GM19023 (cell line): Measurements from ENCODE around the gene ASIC1.

Experiments used
- ATAC-seq: cut with Tn5 transposase; IDR thresholded peaks from one replicate; pipeline ENCODE4 v1.9.1; 2021; ENCODE audit warnings: mild to moderate bottlenecking, moderate library complexity; ENCODE audit not compliant: unreplicated experiment

The ASIC1 gene

DNA sequence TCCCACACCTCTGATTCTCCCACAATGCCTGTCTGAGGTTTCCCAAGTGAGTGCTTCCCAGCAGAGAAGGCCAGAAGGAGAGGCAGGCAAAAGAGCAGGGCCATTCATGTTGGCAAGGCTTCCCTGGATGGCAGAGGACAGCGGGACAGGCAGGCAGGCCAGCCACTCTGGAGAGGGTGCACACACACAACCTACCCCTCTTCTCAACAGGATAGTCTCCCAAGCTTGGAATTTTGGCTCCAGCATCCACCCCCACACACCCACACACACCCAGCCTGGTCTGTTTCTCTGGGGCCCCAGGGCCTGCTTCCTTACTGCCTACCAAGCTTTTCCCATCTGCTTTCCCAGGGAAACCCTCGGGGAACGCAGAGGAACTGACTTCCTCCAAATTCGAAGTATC, 16.7 kb upstream of the ASIC1 start:
- ATAC-seq, result no peak

DNA sequence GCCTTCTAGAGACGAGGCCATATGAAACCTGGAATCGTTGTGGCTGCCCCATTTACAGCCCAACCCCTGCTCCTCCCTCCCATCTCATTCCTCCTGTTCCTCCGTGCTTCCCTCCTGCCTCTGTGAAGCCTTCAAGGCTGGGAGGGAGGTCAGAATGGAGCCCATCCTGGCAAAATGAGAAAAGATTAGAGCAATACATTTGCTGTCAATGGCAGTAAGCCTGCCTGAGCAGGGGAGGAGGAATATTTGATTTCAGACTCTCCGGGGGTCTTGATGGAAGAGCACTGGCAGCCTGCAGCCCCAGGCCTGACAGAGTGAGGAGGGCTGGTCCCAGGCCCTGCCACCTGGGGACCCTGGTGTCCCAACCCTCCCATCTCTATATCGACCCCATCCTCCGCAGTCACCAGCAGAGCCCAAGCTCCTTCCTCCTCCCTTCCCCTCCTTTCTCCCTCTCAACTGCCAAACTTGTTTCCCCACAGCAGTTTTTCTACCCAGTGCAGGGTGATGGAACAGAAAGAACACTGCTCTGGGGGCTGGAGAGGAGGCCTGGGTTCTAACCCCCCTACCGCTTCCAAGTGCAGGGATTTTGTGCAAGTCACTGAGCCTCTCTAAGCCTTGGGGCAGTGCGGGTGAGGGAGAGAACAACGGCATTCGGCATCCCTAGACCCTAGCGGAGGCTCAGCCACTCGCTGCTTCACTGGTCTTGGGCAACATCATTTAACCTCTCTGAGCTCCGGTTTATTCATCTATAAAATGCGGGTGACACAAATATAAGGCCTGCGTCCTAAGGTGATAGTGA, 16.1 kb upstream of the ASIC1 start:
- ATAC-seq, result no peak

DNA sequence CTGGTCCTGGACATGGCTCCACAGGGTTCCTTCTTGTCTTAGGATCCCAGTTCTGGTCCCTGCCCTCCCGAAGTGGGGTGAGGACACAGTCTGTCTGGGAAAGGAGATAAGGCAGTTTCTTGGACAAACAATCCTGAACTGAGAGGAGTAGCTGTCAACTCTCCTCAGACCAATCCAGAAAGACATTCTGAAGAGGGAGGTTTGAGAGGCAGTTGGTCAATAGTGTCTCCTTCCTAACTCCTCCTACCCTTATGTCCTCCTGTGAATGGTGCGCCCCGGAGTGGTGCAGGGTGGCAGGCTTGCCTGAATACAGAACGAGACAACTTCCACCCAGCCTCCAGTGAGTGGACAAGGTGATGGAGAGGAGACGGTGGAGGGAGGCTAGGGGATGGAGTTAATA, 15.4 kb upstream of the ASIC1 start:
- no peak for ATAC-seq

DNA sequence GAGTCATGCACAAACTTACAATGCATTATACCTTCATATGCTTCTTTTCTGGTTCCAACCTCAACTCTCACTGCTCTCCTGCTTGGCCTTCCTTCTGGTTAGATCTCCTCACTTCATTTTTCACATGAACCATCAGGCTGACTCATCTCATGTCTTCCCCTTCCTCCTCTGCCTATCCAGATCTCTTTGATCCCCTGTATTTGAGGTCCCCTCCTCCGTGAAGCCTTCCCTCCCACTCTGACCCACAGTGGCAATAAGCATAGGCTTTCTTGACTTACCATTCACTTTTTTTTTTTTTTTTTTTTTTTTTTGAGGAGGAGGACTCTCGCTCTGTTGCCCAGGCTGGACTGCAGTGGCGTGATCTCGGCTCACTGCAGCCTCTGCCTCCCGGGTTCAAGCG, 14.7 kb upstream of the ASIC1 start:
- no peak for ATAC-seq

DNA sequence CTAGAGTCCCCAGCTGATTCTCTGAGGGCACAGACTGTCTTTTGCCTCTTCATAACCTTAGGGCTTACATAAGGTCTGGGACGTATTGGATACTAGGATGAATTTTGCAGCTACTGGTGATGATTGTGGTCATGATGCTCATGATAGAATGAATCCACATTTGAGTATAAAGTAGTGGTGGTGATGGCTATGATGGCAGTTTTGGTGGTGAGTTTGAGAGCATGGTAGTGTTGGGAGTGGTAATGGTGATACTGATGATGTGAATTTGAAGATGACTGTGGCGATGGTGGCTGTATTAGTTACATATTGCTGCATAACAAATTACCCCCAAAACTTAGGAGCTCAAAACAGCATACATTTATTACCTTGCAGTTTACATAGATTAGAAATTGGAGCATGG, 14.1 kb upstream of the ASIC1 start:
- no peak for ATAC-seq

DNA sequence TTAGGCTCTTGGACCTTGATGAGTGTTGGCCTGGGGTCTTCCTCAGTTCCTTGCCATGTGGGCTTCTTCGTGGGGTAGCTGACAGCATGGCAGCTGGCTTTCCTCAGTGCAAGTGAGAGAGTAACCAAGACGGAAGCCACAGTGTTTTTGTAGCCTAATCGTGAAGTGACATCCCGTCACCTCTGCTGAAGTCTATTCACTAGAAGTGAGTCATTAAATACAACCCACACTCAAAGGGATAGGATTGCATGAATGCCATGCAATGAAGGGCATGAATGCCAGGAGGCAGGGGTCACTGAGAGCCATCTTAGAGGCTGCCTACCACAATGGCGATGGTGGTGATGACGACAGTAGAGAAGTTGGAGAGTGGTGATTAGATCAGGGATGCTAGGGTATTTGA, 13.5 kb upstream of the ASIC1 start:
- no peak for ATAC-seq

DNA sequence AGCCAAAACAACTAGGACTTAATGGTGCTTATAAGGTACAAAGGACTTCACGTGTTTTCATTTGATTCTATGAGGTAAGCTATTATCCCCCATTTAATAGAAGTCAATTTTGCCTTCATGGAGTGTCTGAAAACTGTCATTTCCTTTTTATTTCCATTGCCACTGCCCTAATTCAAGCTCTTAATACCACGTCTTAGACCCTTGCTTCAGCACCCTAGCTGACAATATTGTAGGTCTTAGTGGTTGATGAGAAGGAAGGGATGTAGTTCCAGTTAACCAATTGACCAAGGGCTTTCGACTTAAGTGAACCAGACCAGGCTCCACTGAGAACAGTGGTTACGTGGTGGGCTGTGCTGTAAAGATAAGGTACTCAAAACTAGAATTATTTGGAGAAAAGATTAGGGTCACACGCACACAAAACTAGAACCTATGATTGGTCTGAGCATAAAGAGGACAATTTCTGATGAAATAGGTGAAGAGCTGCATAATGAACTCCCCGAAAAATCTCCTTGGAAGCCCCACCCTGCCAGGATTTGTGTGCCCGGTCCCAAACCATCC, 9.6 kb upstream of the ASIC1 start:
- no peak for ATAC-seq

DNA sequence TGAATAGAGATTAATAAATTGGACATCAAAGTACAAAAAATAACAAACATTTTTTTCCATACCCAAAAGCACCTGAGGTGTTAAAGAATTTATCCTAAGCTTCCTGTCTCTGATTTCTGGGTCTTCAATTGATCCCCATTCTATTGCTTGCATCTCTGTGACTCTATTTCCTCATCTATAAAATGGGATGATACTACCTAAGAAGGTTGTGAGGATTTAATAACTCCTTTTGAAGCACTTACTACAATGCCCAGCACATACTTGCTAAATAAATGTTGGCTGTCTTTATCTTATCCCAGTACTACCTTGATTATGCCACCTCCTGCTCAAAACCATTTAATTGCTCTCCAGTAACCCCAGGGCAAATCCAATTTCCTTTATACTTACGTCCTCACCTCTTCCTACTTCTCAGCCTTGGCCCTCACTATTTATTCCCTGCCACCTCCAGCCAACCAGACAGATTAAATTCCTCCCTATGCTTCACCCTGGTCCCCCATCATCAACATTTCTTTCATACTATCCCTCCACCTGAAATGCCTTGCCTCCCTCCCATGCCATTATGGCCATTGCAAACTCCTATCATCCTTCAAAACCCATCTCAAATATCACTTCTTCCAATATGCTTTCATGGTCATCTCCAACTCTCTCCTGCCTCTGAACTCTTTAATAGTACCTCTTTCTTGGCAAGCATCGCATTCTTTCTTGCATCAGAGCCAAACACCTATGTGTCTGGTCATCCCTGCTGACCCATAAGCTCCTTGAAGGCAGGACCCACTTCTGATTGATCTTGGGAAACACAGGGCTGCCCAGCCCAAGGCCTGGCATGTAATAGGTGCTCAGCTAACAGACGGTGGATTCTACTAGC, 7.9 kb upstream of the ASIC1 start:
- no peak for ATAC-seq

DNA sequence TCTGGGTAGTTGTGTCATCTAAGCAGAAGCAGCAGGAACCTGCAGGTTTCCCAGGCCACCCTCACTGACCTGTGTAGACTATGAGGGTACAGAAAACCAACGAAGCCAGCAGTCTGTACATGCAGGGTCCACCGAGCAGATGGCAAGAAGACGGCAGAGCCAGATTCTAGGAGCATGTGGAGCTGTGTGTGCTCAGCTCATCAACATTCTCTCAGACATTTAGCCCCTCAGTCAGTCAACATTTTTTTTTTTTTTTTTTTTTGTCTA, 7.3 kb upstream of the ASIC1 start:
- no peak for ATAC-seq

DNA sequence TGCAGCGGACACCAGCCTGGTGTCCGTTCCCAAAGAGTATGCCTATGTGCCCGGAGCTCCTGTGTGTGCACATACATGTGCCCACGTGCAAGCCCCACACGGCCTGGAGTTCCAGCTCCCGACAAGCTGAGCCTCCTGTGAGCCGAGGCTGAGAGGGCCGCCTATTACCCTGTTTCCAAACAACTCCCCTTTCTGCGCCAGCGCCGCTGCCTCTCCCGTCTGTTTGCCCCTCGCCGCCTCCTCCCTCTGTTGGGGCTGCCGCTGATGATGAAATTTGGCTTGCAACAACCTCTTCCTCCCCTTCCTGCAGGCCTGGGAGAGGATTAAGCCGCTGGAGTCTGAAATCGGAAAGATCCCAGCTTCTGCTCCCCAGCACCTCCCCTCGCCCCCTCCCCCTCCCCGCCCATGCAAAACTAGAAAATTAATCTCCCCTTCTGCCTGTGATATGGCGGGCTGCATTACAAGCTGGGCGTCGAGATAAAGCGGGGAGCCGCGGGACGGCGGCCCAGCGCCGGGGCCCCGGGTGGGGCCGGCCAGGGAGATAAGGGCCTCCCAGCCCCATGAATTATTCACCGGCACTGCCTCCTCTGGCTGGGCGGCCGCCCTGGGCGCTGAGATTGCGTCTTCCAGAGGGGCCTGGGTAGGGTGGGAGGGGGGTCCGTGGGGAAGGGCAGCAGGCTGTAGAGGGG, 6.8 kb upstream of the ASIC1 start:
- no peak for ATAC-seq

DNA sequence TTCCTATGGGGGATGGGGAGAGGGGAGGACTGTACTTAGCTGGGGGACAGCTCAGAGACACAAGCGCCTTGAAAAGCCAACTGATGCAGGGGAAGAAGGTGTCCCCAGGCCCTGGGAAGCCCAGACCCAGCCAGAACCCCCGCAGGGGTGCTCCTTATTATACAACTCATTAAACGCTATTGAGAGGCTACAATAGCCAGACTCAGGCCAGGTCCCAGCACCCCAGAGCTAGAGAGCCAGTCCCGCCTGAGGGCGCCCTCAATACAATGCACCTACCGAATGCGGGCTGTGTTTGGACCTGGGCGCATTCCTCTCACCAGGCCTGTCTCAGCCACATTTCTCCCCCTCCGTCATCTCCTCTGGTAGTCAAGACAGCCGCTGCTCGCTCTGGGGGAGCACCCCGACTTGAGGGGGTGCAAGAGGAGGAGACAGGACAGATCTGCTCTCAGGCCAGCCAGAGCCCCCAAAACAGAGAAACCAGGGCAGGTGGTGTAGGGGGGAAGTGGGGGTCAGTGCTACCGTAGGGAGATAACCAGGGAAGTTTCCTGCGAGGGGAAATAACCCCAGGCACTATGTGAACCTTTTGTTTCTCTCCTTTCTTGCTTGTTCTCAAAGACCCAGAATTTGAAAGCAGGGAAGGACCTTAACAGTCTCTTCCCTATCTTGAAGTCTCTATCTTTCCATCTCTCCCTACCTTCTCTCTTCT, 6.1 kb upstream of the ASIC1 start:
- ATAC-seq, result no peak

DNA sequence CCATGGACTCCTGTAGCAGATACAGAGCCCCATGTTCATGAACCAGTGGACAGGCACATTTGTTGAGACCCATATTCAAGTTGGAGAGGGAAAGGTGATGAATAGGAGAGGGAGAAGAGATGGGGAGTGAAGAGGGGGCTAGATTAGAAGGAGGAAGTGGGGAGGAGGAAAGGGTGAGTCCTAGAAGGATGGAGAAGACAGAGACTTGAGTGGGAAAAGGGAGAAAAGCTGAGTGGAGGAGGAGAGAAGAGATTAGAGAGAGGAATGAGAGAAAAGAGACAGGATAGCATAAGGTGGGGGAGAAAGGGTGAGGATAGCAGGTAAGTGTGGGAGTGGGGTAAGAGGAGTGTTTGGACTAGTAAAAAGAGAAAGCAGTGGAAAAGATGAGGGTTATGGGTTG, 4.9 kb upstream of the ASIC1 start:
- ATAC-seq, result no peak

DNA sequence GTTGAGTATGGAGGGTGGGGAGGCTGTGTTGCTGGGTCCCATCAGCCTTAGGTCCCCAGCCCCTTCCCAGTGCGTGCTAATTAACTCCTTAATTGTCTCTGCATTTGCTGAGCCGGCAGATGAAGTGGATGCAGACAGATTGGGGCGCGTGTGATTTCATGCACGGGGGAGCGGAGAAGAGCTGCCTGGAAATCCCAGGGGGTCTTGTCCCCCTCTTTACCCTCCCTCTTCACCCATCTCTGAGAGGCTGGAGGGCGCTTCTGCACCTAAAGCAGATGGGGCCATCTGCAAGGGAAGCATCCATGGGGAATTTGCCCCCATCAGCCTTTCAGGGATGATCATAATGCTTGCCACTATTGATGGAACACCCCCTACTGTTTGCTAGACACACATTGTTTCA, 4.4 kb upstream of the ASIC1 start:
- no peak for ATAC-seq

DNA sequence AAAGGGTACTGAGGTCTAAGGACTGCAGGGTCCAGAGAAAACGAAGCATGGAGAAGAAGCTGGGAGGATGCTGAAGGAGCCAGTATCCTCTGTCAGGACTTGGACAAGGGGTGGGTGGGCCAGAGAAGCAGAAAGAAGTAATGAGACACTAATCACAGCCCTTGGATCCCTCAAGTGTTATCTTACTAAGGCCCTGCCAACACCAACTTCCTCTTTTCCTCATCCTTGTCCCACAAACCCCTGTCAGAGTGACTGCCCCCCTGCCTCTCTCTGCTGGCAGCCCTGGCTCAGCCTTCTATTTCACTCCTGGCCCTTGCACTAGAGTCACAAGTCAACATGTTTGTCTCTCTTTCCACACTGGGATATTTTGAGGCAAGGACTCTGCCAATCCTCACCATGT, 3.8 kb upstream of the ASIC1 start:
- no peak for ATAC-seq

DNA sequence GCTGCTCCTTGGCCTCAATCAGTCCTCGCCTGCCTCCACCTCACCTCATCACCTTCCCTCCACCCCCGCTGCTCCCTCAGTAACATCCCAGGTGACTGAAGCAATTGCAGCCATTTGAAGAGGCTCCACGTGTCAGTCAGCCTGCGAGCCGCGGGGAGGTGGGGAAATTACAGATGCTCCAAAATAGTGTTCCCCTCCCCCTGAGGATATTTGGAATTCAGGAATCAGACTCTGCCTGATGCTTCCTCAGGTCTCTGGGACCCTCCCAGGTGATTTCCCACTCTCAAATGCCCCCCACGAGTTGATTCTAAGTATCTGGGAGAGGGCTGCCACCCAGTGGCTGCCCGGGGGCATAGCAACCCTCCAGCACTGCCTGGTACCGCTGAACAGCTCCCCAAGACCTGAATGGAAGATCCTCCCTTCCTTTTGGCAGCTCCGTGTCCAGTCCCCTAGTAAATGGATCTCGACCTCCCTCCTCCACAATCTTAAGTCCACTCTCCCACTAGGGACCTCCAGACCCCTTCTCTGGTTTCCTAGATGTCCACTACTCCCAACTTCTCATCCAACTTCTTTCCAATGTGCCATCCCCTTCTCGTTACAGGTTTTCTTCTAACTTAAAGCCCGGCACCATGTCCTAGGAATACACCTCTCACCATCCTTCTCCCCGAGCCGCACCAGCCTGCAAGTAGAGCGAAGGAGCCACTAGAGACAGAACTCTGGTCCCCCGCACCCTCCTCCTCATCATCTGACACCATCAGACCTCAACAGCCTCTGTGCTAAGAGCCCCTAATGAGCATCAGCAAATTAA, 1.4 kb upstream of the ASIC1 start:
- ATAC-seq, result no peak

DNA sequence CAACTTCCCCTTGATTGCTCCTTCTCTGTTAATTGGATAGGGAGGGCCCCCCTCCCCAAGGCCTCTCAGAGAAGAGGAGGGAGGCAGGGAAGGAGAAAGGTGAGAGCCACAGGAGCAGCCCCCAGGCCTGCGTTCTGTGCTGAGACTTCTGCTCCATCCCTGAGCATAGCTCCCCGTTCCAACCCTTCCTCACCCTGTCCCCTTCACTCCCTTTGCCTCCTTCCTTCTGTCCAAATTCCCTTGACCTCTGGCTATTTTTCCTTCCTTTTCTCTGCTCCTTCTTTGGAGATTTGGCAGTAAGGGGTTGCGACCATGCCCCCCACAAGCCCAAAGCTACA, 788 bp upstream of the ASIC1 start:
- no peak for ATAC-seq

DNA sequence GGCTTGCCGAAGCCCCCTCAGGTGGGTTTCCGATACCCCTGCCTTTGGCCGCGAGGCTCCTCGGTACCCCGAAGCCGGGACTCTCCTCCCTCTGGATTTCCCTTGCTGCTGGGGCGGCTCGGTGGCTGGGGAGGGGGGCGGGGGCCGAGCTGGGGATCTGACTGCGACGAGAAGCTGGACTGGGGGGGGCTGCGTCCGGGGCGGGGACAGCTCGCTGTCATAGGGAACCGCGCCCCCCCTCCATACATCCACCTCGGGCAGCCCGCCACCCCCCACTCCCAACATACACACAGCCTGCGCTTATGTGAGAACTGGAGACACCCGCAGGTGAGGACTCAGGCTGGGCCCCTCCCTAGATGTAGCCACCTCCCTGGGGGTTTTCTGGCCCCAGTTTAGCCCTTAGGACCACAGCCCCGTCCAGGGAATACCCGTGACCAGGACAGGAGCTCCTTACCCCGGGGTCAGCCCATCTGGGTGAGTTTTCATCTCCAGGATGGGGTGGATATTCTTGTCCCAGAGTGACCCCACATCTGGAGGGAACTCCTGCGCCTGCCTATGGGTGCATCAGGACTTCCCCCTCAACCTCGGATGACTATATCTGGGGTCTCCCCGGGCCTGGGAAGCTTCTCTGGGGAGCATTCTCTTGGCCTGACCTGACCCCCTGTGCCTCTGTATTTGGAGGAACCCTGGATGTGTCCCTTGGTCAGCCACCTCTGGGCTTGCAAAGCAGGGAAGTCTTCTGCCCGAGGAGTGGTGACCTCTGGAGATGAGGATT, 687 bp downstream of the ASIC1 start:
- ATAC-seq, result no peak

DNA sequence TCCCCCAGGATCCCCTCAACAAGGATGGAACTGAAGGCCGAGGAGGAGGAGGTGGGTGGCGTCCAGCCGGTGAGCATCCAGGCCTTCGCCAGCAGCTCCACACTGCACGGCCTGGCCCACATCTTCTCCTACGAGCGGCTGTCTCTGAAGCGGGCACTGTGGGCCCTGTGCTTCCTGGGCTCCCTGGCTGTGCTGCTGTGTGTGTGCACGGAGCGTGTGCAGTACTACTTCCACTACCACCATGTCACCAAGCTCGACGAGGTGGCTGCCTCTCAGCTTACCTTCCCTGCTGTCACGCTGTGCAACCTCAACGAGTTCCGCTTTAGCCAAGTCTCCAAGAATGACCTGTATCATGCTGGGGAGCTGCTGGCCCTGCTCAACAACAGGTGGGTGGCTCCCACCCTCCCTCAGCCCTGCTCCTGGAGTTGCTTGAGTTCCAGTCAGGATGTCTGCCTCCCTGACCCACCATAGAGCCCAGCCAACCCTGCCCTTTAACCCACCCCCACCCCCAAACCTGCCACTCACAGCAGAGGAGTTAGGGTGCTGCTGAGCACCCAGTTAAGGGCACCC, 1.4 kb downstream of the ASIC1 start:
- ATAC-seq, result no peak

DNA sequence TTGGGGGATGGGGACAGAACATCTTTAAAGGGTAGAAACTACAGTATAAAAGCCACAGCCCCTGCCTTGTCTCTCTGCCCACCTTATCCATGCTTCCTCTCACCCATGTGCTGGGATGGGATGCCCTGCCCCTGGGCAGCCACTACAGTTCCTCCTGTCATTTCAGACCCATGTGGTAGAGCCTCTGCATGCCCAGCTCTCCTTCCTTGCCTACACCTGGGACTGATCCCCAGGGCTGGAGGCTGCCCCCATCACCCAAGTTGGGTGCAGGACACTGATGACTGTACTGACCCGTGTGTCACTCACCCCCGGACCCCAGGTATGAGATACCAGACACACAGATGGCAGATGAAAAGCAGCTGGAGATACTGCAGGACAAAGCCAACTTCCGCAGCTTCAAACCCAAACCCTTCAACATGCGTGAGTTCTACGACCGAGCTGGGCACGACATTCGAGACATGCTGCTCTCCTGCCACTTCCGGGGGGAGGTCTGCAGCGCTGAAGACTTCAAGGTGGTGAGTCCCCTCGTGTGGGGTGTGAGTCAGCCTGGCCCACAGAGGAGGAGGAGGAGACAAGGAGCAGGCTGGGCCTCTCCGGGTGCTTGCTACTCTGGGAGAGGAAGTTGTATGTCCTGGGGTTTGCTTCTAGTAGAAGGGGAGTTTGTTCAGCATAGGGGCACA, 2.2 kb downstream of the ASIC1 start:
- ATAC-seq, result no peak
